ENCODE data around the gene KRT40.

- no peak for TF ChIP-seq CTCF (IDR thresholded peaks at IDR 0.05; ENCODE audit: insufficient read depth, low read length)
- TF ChIP-seq REST (IDR thresholded peaks at IDR 0.05; ENCODE audit: insufficient replicate concordance, low read depth), result no peak
- no peak for TF ChIP-seq GABPA (IDR thresholded peaks at IDR 0.05; ENCODE audit: low read depth)
- TF ChIP-seq SPI1 (IDR thresholded peaks at IDR 0.05; ENCODE audit: borderline replicate concordance, low read depth), result no peak
- TF ChIP-seq POLR2AphosphoS5 (IDR thresholded peaks at IDR 0.05; ENCODE audit: low read depth), result no peak
Observed at GRCh38 chr17:40932608-40933007, 51.5 kb downstream of the KRT40 start.

All from HL-60 (cell line).